SU-DHL-6 (cell line): ENCODE measurements around the gene WIPF1.

ENCODE experiments used
- CTCF ChIP-seq: fragments of 200-600 bp; sonication (generic); IDR thresholded peaks from one replicate; pipeline ENCODE4 v1.5.1; 2017; ENCODE audit warnings: antibody characterized with exemption, mild to moderate bottlenecking, low read length, moderate library complexity; ENCODE audit not compliant: insufficient read depth, poor library complexity, severe bottlenecking
- EZH2phosphoT487 ChIP-seq: fragments of 200-600 bp; sonication (generic), shearing (Covaris generic); conservative IDR thresholded peaks from 2 replicates; pipeline ENCODE4 v1.6.1; 2018; ENCODE audit warnings: mild to moderate bottlenecking, antibody characterized with exemption, low read length, moderate library complexity, mixed read lengths

GRCh38 chr2:174607989-174608865 is 10.6 kb upstream of the WIPF1 start:
- TF ChIP-seq CTCF = no peak
- TF ChIP-seq EZH2phosphoT487 = no peak
